ENCODE measurements around the gene DHX35. TPM values are rescaled to one million over a fixed set of nuclear protein-coding genes. Genes with fewer than 3 reads are reported as not detected.

Gene DHX35
- total and polyA plus RNA-seq, 2 of the 8 experiments (the other 6 are each of a cell fraction or from before 2014, with no cell fraction given) = 21.9 to 27.7 TPM

DNA sequence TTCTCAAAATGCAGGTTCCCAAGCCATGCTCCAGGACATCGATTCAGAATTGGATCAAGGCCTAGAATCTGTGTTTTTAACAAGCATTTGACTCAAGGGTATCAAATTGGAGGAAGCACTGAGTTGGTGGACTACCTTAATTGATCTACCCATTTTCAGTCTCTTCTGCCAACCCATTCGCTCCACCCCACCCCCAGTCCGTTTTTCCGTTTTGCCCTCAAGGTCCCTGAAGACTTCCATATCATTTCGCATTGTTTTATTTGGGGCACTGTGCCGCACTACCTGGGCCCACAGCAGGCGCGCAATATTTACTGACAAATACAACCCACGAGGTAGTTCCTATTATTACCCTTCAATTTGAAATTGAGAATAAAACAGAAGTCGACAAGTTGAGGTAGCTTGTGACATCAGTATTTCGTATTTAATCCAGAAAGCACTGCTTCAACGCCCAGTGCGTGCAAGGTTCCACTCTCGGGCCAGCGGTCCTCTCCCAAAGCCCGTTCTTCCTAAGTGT lies 557 bp upstream of the DHX35 start (continued):
- TF ChIP-seq CBX8 (IDR thresholded peaks at IDR 0.05; ENCODE audit: borderline replicate concordance, low read depth, low read length) (no peak), JUND (IDR thresholded peaks at IDR 0.05; ENCODE audit: low read length) (no peak), SIN3A (conservative IDR thresholded peaks at IDR 0.05 in 1 of 2, IDR thresholded peaks at IDR 0.05 in 1 of 2; ENCODE audit: low read depth in 1 of 2, low read length in 2 of 2) (no peak)
